GM19099 (cell line): ENCODE data around the gene RAD1.

Experiments
- POLR2A ChIP-seq: IDR thresholded peaks from 3 replicates; pipeline ENCODE4 v1.6.1; 2011; ENCODE audit warnings: low read depth; ENCODE audit not compliant: insufficient read length; ENCODE audit errors: extremely low read depth

Gene RAD1, protein sequence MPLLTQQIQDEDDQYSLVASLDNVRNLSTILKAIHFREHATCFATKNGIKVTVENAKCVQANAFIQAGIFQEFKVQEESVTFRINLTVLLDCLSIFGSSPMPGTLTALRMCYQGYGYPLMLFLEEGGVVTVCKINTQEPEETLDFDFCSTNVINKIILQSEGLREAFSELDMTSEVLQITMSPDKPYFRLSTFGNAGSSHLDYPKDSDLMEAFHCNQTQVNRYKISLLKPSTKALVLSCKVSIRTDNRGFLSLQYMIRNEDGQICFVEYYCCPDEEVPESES

DNA sequence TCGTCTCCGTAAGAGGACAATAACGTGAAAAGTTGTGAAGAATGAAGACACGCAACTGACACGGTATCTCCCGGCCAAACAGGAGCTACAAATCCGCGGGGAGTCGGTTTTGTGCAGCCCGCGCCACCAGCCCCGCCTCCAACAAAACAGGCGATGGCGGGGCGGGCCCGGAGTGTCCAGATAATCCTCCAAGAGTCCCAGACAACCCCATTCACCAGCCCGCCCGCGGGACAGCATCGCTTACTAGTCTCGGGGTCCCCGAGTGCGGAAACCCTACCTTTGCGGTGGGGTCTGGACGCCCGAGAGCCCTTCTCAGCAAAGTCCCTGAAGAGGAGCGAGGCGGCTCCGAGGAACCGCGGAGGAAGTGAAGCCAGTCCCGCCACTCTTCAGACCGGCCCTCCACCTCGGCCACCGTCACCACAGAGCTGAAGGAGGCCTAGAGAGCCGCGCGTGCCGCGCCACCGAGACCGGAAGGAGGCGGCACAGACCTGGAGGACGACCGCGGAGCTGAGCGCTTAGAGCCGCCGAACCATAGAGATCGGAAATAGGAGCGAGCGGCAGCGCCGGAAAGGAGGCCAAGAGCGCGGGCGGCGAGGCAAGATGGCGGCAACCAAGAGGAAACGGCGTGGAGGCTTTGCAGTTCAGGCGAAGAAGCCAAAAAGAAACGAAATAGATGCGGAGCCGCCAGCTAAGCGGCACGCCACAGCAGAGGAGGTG, at the start of gene RAD1, which contains the start of gene BRIX1:
TSS of gene RAD1 (minus strand) at position 366 of the 717 bp plus-strand sequence. CDS start 612 bp downstream, outside the sequence.
TSS of gene BRIX1 (plus strand) at position 573 of the 717 bp plus-strand sequence. CDS start at position 601, 28 bp downstream.
- peak; percentile 87 for TF ChIP-seq POLR2A

DNA sequence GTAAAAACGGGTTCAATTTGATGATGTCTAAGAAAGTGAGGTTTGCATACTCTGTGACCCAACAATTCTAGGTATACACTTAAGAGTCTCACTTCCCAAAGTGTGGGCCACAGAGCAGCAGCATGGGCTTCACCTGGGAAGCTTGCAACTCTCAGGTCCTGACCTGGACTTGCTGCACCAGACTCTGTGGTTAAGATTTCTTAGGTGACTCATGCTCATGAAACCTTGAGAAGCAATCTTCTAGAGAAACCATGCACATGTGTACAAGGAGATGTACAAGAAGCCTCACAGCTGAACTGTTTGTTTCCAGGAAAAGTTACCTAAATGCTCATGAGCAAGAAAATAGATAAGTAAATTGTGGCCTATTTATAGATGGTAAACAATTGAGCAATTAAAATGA, 44.0 kb upstream of the RAD1 start:
- no peak for TF ChIP-seq POLR2A

DNA sequence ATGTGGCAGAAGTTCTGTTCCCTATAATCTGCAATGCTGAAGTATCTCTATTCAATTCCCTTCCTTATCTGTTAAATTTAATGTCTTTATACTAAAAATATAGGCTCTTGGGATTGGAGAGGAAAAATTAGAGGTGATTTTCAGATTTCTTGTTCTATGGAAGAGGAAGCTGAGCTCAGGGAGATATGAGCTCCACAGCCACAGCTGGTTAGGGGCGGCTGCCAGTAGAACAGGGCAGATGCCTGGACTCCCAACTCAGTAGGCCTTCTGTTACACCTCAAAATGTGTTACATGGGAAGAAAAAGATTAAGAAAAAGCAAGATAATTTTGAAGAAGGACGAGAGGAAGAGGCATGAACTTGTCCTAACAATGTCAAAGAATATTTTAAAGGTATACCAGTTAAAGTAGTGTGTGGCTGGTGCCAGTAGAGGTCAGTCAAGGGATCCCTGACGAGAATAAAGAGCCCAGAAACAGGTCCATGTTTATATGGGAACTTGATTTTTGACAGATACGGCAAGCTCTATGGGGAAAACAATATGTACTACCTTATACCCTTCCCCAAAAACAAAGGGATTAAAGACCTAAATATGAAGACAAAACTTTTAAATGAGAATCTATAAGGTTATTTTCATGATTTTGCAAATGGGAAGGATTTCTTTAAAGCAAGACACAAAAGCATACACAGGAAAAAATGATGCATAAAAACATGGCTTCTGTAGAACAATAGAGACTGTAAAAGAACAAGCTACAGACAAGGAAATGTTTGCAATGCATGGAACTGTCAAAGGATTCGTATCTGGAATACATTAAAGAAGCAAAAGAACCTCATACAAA, 42.8 kb upstream of the RAD1 start:
- TF ChIP-seq POLR2A: no peak

DNA sequence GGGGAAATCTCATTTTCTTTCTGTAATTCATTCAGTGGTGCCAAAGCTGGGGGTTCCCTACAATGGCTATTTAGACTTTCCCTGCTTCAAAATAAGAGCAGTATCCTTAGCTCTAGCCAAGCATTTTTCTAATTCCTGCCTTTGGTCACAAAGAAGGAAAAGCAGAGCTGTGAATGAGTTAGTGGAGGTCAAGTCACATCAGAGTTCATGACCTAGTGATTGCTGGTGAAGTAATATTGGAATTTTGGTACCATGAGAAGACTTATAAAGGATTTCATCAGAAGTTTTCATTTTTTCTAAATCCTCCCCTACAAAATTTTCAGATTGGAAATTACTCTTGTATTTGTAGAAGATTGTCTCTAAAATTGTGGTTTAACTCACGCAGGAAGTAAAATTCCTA, 42.0 kb upstream of the RAD1 start:
- TF ChIP-seq POLR2A: no peak

DNA sequence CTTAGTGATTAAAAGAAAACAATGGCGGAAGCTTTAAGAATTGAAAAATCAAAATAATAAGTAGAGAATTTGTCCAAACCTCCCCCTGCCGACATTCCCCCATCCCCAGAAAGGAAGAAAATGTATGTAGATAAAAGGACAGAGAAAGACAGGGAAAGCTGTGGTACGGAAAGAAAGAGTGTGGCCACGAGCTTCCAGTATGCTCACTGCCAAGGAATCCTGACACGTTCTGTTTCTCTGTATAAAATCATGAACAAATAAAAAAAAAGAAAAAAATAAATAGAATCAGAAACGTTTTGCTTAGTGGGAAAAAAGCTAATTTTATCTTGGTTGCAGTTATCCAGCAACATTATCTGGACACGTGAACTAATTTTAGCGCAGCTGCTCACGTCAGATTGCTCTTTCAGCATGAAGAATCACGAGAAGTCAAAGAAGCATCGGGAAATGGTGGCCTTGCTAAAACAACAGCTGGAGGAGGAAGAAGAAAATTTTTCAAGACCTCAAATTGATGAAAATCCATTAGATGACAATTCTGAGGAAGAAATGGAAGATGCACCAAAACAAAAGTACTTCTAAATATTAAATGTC, 29.2 kb upstream of the RAD1 start:
- no peak for TF ChIP-seq POLR2A

DNA sequence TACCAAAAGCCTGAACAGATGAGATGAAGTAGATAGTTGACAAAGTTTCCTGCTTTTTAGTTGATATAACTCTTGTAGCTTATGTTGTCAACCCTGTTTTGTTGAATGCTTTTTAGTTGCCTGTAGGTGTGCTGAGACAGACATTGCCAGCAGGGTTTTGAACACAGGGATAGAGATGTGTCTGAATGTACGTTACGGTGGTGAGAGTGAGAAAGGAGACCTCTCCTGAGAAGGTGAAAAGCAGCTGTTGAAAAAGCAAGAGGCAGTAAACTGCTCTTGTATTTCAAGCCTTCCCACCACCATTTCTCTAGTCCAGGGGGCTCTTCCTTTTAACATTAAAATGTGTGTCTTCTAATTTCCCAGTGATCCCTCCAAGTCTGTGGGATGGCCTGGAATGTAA, 28.7 kb upstream of the RAD1 start:
- TF ChIP-seq POLR2A: no peak

DNA sequence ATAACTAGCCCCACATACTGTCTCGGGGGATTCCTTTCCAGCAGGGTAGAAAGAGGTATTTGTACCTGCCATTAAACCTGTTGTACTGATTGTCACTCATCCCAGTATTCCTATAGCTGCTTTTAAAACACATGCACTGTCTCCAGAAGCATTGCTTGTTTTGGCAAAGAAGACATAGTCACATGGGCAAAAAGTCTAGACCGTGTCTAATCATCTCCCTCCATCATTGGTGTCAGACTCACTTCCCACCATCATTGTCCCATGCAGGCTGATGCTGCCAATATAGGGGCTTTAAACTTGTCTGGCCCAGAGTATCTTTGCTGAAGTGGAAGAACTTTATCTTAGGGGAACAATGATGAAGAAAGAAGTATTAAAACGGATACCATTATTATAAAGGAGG, 26.6 kb upstream of the RAD1 start:
- TF ChIP-seq POLR2A: no peak

DNA sequence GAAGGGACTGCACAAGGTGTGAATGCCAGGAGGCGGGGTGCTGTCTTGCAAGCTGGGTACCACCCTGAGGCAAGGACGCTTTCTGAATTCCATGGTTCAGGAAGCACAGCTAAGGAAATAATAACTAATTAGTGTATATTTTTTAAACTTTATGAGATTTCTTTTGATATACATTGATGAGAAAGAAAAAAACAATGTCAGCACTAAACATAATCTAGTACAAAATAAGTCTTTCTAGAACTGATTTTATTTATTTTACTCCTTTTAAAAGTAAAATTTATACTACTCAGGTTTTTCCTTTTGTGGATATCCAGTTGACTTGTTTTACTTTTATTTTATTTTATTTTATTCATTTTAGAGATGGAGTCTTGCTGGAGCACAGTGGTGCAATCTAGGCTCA, 17.6 kb upstream of the RAD1 start:
- no peak for TF ChIP-seq POLR2A

DNA sequence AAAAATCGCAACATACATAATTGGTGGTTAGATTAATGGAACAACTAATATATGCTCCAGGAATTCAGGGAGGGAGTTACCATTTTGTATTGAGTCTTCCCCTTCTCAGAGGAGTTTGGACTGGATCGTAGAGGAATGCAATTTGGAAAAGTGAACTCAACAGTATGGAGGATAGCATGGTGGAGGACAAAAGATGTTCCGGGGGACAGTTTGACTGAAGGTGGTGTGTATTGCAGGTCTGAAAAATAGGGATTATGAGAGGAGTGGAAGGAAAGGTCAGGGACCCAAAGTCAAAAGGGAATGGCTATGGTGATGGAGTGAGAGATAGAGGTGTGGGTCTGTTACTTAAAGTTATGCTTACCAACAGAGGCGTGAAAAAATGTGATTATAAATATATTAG, 15.6 kb upstream of the RAD1 start:
- no peak for TF ChIP-seq POLR2A

DNA sequence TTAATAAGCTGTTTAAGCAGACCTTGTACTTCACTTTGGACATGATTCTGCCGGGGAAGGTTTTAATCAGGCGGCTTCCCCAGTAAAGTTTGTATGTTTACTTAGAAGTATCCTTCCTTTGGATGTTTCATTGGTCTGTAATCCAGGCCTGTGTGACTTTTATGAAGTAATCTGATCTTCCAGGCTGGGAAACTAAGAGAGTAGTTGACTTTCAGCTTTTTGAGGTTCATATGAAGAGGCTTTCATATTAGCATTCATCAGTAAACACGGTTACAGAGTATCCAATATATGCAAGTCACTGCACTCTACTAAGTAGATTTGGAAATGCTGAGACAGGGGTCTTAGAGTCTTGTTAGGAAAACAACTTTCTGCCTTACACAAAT, 15.1 kb upstream of the RAD1 start:
- TF ChIP-seq POLR2A: no peak

DNA sequence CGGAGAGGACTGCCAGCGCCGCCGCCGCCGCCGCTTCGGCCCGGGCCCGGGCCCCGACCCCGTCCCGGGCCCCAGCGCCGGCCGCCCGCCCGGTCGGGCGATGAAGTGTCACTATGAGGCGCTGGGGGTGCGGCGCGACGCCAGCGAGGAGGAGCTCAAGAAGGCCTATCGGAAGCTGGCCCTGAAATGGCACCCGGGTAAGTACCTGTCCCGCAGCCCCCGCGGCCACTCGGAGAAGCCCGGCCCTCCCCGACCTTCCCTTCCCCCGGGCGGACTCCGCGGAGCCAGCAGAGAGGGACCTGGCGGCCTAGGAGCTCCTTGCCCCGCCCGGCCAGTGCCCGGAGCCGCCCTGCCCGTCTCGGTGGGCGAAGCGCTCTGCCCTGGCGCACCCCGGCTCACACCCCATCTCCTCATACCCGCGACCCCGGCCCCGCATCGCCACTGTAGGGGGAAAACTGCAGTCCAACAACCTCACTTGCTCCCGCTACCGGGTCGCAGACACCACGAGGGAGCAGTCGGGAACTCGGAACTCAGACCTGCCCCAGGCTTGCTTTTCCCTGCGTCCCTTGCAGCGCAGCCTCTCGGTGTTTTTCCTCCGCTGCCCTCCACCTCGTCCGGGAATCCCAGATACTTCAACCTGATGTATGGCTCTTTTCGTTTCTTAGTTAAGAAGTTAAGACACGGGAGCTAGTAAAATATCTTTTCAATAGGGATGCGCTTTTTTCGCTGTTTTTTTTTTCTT, 14.6 kb upstream of the RAD1 start:
- peak; percentile 64 for TF ChIP-seq POLR2A

DNA sequence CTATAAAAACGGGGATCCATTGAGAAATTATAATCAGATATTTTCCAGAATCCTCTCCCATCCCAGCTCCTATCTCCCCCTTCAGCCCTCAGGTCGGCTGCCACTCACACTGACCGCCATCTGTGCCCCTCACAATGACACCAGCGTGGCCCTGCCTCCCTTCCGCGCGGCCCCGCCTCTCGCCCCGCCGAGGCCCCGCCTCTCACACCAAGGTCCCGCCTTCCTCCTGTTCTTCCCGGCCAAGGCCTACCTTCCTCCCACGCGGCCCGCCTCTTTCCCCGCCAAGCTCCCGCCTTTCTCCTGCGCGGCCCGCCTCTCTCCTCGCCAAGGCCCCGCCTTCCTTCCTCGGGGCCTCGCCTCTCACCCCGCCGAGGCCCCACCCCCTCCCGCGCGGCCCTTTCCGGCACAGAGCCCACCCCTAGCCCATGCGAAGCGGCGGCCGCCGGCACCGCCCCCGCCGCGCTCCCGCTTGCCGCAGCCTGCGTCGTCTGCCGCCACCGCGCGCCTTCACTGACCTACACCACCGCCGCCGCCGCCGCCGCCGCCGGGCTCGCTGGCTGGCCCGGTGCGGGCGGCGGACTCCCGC, 13.9 kb upstream of the RAD1 start, which contains the start of gene DNAJC21:
TSS of gene DNAJC21 (plus strand) at position 426 of the 586 bp plus-strand sequence. CDS start 261 bp downstream, outside the sequence.
- peak; percentile 6 for TF ChIP-seq POLR2A

DNA sequence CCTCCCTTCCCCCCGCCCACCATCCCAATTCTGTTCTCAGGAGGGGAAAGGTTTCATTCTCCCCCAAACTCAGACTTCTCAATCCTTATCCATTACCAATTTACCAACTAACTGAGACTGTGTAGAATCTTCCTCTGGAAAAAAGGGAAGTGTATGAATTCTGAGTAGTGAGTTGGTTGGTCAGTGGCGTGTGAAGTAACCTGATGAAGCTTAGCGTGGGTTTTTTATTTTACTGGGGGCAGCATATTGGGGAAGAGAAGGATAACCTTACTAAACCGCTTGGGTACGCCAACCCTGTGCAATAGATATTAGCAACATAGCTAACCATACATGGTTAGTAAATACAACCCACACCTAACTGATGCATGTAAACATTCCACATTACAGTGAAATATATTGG, 13.0 kb upstream of the RAD1 start:
- no peak for TF ChIP-seq POLR2A

DNA sequence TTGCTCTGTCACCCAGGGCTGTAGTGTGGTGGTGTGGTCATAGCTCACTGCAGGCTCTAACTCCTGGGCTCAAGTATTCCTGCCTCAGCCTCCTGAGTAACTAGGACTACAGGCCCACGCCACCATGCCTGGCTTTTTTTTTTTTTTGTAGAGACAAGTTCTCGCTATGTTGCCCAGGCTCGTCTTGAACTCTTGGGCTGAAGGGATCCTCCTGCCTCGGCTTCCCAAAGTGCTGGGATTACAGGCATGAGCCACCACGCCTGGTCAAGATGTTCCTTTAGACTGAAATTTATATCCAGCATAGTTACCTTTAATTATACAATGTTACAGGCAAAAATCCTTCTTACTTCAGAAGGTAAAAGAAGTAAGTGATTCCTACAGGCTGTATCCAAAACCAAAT, 12.5 kb upstream of the RAD1 start:
- TF ChIP-seq POLR2A: no peak
